Measurements from ENCODE around the gene ZMIZ2. TPM values are rescaled to one million over a fixed set of nuclear protein-coding genes. Genes with fewer than 3 reads are reported as not detected.

Gene ZMIZ2
- total and polyA plus RNA-seq, 9 of the 15 experiments (the other 6 are each of a cell fraction or from before 2014, with no cell fraction given), result 0.13 to 40.3 (median 4.9) TPM

DNA sequence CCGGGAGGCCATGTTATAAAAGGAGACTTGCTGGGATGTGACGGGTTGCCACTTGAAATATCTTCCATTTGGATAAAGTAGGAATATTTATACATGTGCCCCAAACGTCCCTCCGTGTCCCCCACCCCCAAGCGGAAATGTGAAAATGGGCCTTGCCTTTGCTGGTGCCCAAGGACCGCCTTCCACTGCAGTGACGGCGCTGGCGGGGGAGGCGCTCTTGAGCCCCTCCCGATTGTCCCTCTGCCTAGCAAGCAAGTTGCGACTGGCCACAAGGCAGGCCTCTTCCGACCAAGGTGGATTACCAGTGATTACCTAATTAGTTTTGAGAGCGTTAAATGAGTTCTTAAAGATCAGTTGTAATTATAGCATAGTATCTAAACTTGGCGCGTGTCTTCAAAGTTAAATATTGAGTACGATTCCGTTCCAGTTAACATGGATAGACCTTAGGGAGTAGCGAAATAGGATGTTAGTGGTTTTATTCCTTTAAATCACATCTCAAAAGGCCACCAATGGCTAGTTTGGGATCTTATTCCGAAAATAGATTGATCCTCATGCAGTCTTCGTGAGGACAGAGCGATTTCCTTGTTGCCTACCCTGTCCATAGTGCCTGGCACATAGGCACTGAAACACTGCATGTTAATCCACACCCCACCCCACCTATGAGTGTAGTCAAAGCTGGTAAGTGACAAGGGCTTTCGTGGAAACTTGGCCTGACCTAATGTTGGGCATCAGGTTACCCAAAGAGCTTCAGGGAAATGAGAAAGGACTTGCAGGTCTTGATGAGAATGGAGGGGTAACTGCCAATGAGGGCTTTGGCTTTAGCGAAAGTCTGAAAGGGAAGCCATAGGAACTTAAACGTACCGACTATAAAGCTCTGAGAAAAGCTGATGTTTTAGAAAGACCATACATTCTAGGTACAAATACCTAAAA, 48.9 kb downstream of the ZMIZ2 start (continued):
- TF ChIP-seq PTBP1 (IDR thresholded peaks at IDR 0.05; ENCODE audit: low read depth, low read length) (peak; percentile 53; the same call in 1 of the 2 replicates), HDAC6 (IDR thresholded peaks at IDR 0.05; ENCODE audit: low read depth, low read length) (no peak), FOS (IDR thresholded peaks at IDR 0.05; ENCODE audit: extremely low read depth, insufficient read length) (no peak), PCBP2 (IDR thresholded peaks at IDR 0.05; ENCODE audit: low read depth, low read length, poor library complexity, severe bottlenecking) (no peak), DIDO1 (tag; IDR thresholded peaks at IDR 0.05; ENCODE audit: low read depth) (no peak), SMARCA4 (IDR thresholded peaks at IDR 0.05) (no peak), TCF3 (CRISPR knock-in tag; IDR thresholded peaks at IDR 0.05) (no peak), ZNF77 (CRISPR knock-in tag; IDR thresholded peaks at IDR 0.05) (no peak), SAFB (IDR thresholded peaks at IDR 0.05; ENCODE audit: borderline replicate concordance, low read depth, low read length) (no peak), ZNF224 (CRISPR knock-in tag; IDR thresholded peaks at IDR 0.05) (no peak), HMG20B (CRISPR knock-in tag; IDR thresholded peaks at IDR 0.05) (no peak), MAFG (tag; conservative IDR thresholded peaks at IDR 0.05) (no peak)
- TF ChIP-seq, protein P1, sequence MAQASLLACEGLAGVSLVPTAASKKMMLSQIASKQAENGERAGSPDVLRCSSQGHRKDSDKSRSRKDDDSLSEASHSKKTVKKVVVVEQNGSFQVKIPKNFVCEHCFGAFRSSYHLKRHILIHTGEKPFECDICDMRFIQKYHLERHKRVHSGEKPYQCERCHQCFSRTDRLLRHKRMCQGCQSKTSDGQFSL (CRISPR knock-in tag; IDR thresholded peaks at IDR 0.05), result no peak
- TF ChIP-seq, protein P1 (tag; IDR thresholded peaks at IDR 0.05), result no peak
- TF ChIP-seq, protein P2, sequence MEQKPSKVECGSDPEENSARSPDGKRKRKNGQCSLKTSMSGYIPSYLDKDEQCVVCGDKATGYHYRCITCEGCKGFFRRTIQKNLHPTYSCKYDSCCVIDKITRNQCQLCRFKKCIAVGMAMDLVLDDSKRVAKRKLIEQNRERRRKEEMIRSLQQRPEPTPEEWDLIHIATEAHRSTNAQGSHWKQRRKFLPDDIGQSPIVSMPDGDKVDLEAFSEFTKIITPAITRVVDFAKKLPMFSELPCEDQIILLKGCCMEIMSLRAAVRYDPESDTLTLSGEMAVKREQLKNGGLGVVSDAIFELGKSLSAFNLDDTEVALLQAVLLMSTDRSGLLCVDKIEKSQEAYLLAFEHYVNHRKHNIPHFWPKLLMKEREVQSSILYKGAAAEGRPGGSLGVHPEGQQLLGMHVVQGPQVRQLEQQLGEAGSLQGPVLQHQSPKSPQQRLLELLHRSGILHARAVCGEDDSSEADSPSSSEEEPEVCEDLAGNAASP (IDR thresholded peaks at IDR 0.05), result no peak
- TF ChIP-seq, protein P3, sequence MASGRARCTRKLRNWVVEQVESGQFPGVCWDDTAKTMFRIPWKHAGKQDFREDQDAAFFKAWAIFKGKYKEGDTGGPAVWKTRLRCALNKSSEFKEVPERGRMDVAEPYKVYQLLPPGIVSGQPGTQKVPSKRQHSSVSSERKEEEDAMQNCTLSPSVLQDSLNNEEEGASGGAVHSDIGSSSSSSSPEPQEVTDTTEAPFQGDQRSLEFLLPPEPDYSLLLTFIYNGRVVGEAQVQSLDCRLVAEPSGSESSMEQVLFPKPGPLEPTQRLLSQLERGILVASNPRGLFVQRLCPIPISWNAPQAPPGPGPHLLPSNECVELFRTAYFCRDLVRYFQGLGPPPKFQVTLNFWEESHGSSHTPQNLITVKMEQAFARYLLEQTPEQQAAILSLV (tag; IDR thresholded peaks at IDR 0.05), result no peak
- TF ChIP-seq, protein P4, sequence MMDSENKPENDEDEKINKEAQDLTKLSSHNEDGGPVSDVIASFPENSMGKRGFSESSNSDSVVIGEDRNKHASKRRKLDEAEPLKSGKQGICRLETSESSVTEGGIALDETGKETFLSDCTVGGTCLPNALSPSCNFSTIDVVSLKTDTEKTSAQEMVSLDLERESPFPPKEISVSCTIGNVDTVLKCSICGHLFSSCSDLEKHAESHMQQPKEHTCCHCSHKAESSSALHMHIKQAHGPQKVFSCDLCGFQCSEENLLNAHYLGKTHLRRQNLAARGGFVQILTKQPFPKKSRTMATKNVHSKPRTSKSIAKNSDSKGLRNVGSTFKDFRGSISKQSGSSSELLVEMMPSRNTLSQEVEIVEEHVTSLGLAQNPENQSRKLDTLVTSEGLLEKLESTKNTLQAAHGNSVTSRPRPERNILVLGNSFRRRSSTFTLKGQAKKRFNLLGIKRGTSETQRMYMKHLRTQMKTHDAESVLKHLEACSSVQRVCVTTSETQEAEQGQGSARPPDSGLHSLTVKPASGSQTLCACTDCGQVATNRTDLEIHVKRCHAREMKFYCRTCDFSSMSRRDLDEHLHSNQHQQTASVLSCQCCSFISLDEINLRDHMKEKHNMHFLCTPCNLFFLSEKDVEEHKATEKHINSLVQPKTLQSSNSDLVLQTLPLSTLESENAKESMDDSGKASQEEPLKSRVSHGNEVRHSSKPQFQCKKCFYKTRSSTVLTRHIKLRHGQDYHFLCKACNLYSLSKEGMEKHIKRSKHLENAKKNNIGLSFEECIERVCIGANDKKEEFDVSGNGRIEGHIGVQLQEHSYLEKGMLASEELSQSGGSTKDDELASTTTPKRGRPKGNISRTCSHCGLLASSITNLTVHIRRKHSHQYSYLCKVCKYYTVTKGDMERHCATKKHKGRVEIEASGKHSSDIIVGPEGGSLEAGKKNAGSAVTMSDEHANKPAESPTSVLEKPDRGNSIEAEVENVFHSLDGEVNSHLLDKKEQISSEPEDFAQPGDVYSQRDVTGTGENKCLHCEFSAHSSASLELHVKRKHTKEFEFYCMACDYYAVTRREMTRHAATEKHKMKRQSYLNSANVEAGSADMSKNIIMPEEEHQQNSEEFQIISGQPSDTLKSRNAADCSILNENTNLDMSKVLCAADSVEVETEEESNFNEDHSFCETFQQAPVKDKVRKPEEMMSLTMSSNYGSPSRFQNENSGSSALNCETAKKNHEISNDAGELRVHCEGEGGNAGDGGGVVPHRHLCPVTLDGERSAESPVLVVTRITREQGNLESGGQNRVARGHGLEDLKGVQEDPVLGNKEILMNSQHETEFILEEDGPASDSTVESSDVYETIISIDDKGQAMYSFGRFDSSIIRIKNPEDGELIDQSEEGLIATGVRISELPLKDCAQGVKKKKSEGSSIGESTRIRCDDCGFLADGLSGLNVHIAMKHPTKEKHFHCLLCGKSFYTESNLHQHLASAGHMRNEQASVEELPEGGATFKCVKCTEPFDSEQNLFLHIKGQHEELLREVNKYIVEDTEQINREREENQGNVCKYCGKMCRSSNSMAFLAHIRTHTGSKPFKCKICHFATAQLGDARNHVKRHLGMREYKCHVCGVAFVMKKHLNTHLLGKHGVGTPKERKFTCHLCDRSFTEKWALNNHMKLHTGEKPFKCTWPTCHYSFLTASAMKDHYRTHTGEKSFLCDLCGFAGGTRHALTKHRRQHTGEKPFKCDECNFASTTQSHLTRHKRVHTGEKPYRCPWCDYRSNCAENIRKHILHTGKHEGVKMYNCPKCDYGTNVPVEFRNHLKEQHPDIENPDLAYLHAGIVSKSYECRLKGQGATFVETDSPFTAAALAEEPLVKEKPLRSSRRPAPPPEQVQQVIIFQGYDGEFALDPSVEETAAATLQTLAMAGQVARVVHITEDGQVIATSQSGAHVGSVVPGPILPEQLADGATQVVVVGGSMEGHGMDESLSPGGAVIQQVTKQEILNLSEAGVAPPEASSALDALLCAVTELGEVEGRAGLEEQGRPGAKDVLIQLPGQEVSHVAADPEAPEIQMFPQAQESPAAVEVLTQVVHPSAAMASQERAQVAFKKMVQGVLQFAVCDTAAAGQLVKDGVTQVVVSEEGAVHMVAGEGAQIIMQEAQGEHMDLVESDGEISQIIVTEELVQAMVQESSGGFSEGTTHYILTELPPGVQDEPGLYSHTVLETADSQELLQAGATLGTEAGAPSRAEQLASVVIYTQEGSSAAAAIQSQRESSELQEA (IDR thresholded peaks at IDR 0.05; ENCODE audit: low read depth), result no peak
